CD4-positive, alpha-beta memory T cell (primary cell): ENCODE measurements around the gene CYBRD1. TPM values are rescaled to one million over a fixed set of nuclear protein-coding genes. Genes with fewer than 3 reads are reported as not detected.
A peak's percentile ranks its signal among the peaks of the same experiment; 100 is the strongest.

Experiments used
- CTCF ChIA-PET: fragments of 350-600 bp; sonication (Branson Sonifier 250); formaldehyde crosslinking; loops from one replicate; lab custom pipeline; 2021; ENCODE audit warnings: inconsistent platforms; ENCODE audit not compliant: partially characterized antibody; lab: Charles Lee
- POLR2A ChIA-PET: fragments of 350-600 bp; sonication (Branson Sonifier 250); formaldehyde crosslinking; loops from one replicate; lab custom pipeline; 2021; ENCODE audit not compliant: partially characterized antibody; lab: Charles Lee
- DNase-seq, 5 donors: peaks; one replicate each; pipeline versions ENCODE4 v3.0.0 to v3.0.0-alpha.2; 2020 to 2022; ENCODE audit warnings: mixed read lengths in 1 of 5
- H3K27ac ChIP-seq: one replicate; pipeline ENCODE4 v1.7.0; 2013; ENCODE audit warnings: low read depth, low read length
- H3K27me3 ChIP-seq: 2 replicates; pipeline ENCODE4 v1.7.0; 2013; ENCODE audit warnings: mild to moderate bottlenecking, low read length, moderate library complexity; ENCODE audit not compliant: insufficient read depth
- H3K36me3 ChIP-seq: 2 replicates; pipeline ENCODE4 v1.7.0; 2013; ENCODE audit warnings: mild to moderate bottlenecking, low read length, moderate library complexity; ENCODE audit not compliant: insufficient read depth
- H3K4me1 ChIP-seq: 2 replicates; pipeline ENCODE4 v1.7.0; 2013; ENCODE audit warnings: mild to moderate bottlenecking, low read length, moderate library complexity; ENCODE audit not compliant: insufficient read depth
- H3K4me3 ChIP-seq, 2 donors: one replicate each; pipeline ENCODE4 v1.7.0; 2013; ENCODE audit warnings: low read length in 2 of 2, mild to moderate bottlenecking in 1 of 2
- H3K9me3 ChIP-seq, 2 donors: one replicate each; pipeline ENCODE4 v1.7.0; 2013; ENCODE audit warnings: low read length in 2 of 2, control low read depth in 1 of 2; ENCODE audit not compliant: control insufficient read depth in 1 of 2
- H3K27ac Mint-ChIP-seq, 7 donors: one replicate each; pipeline ENCODE4 v1.8.0; 2020 to 2021; ENCODE audit warnings: mixed read lengths in 7 of 7, mild to moderate bottlenecking in 6 of 7, inconsistent platforms in 3 of 7, moderate library complexity in 3 of 7
- H3K27me3 Mint-ChIP-seq, 2 donors: one replicate each; pipeline ENCODE4 v1.8.0; 2020 to 2021; ENCODE audit warnings: mixed read lengths in 2 of 2
- H3K36me3 Mint-ChIP-seq, 2 donors: one replicate each; pipeline ENCODE4 v1.8.0; 2020 to 2021; ENCODE audit warnings: mixed read lengths in 2 of 2, inconsistent platforms in 1 of 2, mild to moderate bottlenecking in 1 of 2
- H3K4me1 Mint-ChIP-seq, 4 donors: one replicate each; pipeline ENCODE4 v1.8.0; 2020 to 2021; ENCODE audit warnings: mixed read lengths in 4 of 4, mild to moderate bottlenecking in 1 of 4
- H3K4me3 Mint-ChIP-seq, 8 donors: one replicate each; pipeline ENCODE4 v1.8.0; 2020 to 2021; ENCODE audit warnings: mixed read lengths in 8 of 8, mild to moderate bottlenecking in 7 of 8, moderate library complexity in 6 of 8, inconsistent platforms in 3 of 8
- H3K9me3 Mint-ChIP-seq, 8 donors: one replicate each; pipeline ENCODE4 v1.8.0; 2020 to 2021; ENCODE audit warnings: mixed read lengths in 8 of 8, mild to moderate bottlenecking in 5 of 8, inconsistent platforms in 3 of 8, moderate library complexity in 1 of 8
- intact Hi-C: fragments of 100-400 bp; cut with micrococcal nuclease; formaldehyde crosslinking; loops from one replicate; pipeline ENCODE4 v1.15.1; 2023
- polyA plus RNA-seq, 2 donors: library from polyadenylated mRNA; unstranded; fragments of 300-500 nt; fragmentation: Illumina TruSeq; gene quantifications; one replicate each; pipeline ENCODE4 v1.2.3, GENCODE V29; 2021
- total RNA-seq, 2 experiments: library from RNA; stranded (reverse); gene quantifications; one replicate each; pipeline ENCODE4 v1.2.3, GENCODE V29; 2021

CYBRD1 gene
- total and polyA plus RNA-seq, 4 experiments from 2014 or later, result 0.59 to 1.6 (median 0.87) TPM

DNA sequence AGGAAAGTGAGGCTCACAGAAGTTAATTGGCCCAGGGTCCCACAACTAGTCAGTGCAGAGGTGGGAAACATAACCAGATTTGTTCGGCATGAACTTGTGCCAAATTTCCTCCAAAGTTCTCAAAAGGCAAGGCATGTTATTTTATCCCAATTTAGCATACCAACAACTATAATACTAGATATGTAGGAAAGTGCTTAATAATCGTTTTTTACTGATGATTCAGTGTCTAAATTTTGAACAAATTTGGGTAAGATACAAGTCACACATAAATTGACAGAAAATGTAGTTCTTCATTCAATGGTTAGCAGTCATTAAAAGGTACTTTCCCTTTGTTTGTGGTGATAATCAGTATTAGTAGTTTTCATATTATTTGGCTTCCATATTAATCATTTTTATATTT lies 38.5 kb upstream of the CYBRD1 start:
- ChIA-PET CTCF (interaction anchor here (0.6 kb wide), 1 partner anchor 17 kb away, joined by 3 read pairs; no protein-coding TSS in a partner anchor), POLR2A (no interaction called here)
- peaks cover 54 to 60% of the 10 kb centered on the region in 2 donors for H3K36me3 Mint-ChIP-seq
- H3K27ac Mint-ChIP-seq, result peak overlapping the region in 1 of 7 donors; percentile 72
- Histone ChIP-seq H3K36me3 (peaks cover 10% of the 10 kb centered on the region), H3K27me3 (no peaks in the 10 kb centered on the region), H3K4me1 (peaks cover 10% of the 10 kb centered on the region), H3K9me3 (no peaks in the 10 kb centered on the region), H3K27ac (no peak overlapping the region), H3K4me3 (no peak overlapping the region)
- H3K27me3 Mint-ChIP-seq, result no peaks in the 10 kb centered on the region
- H3K9me3 Mint-ChIP-seq, result peaks cover 0 to 3% (median 0%) of the 10 kb centered on the region in 8 donors
- H3K4me1 Mint-ChIP-seq, result peaks cover 10 to 23% (median 16%) of the 10 kb centered on the region in 4 donors
- DNase-seq, result no peak
- intact Hi-C loops, result no loop called here
- no peak overlapping the region for H3K4me3 Mint-ChIP-seq

GRCh38 chr2:171485116-171485515 lies 37.2 kb upstream of the CYBRD1 start:
- Mint-ChIP-seq H3K4me1 (peaks cover 10 to 23% (median 16%) of the 10 kb centered on the region in 4 donors), H3K4me3 (peak overlapping the region in 4 of 8 donors; percentile 4 to 47 (median 18)), H3K27me3 (no peaks in the 10 kb centered on the region), H3K9me3 (peaks cover 0 to 5% (median 0%) of the 10 kb centered on the region in 8 donors), H3K36me3 (peaks cover 52 to 59% of the 10 kb centered on the region in 2 donors), H3K27ac (peak overlapping the region in 5 of 7 donors; percentile 2 to 83 (median 56))
- peak in 1 of 5 donors; percentile 2 for DNase-seq
- Histone ChIP-seq H3K4me3 (no peak overlapping the region), H3K27me3 (no peaks in the 10 kb centered on the region), H3K4me1 (peaks cover 10% of the 10 kb centered on the region), H3K36me3 (peaks cover 5% of the 10 kb centered on the region), H3K9me3 (no peaks in the 10 kb centered on the region), H3K27ac (no peak overlapping the region)
- ChIA-PET CTCF (no interaction called here), POLR2A (no interaction called here)
- intact Hi-C loops, result no loop called here

GRCh38 chr2:171487201-171487600 lies 35.1 kb upstream of the CYBRD1 start:
- Histone ChIP-seq H3K4me1 (peaks cover 10% of the 10 kb centered on the region), H3K27me3 (no peaks in the 10 kb centered on the region), H3K36me3 (no peaks in the 10 kb centered on the region), H3K4me3 (no peak overlapping the region), H3K27ac (no peak overlapping the region), H3K9me3 (no peaks in the 10 kb centered on the region)
- Mint-ChIP-seq H3K9me3 (peaks cover 0 to 5% (median 0%) of the 10 kb centered on the region in 8 donors), H3K4me1 (peaks cover 10 to 23% (median 13%) of the 10 kb centered on the region in 4 donors), H3K27ac (no peak overlapping the region), H3K27me3 (no peaks in the 10 kb centered on the region), H3K36me3 (peaks cover 38 to 63% of the 10 kb centered on the region in 2 donors), H3K4me3 (no peak overlapping the region)
- ChIA-PET CTCF (no interaction called here), POLR2A (no interaction called here)
- no peak for DNase-seq
- intact Hi-C loops, result no loop called here

DNA sequence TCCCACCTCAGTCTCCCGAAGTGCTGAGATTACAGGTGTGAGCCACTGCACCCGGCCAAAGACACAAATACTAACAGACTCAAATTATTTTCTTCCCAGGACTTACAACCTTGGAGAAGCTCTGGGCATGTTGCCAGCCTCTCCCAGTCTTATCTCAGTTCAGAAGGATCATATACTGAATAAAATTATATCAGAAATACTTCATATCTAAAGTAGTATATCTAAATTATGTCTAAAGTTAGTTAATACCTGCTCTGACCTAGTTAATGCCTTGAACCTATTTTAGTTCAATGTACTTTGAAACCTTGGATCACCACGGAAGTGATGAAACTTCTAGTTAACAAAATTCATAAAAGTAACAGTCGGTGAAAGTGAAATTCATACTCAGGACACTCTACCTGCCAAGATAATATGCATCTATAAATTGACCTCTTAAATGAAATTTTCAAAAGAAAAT lies 34.4 kb upstream of the CYBRD1 start:
- H3K4me1 ChIP-seq, result peaks cover 10% of the 10 kb centered on the region
- Mint-ChIP-seq H3K27me3 (no peaks in the 10 kb centered on the region), H3K4me3 (no peak overlapping the region), H3K36me3 (peaks cover 32 to 57% of the 10 kb centered on the region in 2 donors), H3K4me1 (peaks cover 10 to 23% (median 13%) of the 10 kb centered on the region in 4 donors), H3K9me3 (peaks cover 0 to 5% (median 0%) of the 10 kb centered on the region in 8 donors), H3K27ac (no peak overlapping the region)
- no peaks in the 10 kb centered on the region for H3K27me3 ChIP-seq
- no peaks in the 10 kb centered on the region for H3K9me3 ChIP-seq
- H3K36me3 ChIP-seq, result no peaks in the 10 kb centered on the region
- H3K27ac ChIP-seq, result no peak overlapping the region
- no peak for DNase-seq
- H3K4me3 ChIP-seq, result no peak overlapping the region
- POLR2A ChIA-PET, result no interaction called here
- CTCF ChIA-PET, result no interaction called here
- intact Hi-C loops, result no loop called here

DNA sequence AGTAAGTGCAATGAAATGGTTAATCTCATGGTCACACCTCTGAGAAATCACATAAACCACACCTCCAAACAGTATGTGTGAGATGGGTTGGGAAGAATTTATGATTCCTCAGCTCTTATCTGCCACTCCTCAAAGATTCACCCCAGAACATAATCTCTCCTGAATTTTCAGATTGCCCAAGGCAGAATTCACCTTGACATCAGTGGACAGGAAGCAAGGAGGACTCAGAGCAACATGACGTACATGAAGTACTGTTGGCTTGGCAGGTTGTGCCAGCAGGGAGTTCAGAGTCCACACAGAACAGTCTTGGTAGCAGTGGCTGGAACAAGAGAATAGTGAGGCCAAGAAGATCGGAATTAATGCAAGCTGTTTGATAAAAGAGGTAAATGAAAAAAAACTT lies 31.7 kb upstream of the CYBRD1 start:
- intact Hi-C loops, result no loop called here
- peaks cover 0 to 2% (median 0%) of the 10 kb centered on the region in 4 donors for H3K4me1 Mint-ChIP-seq
- H3K27ac ChIP-seq, result no peak overlapping the region
- H3K36me3 Mint-ChIP-seq, result peaks cover 21 to 45% of the 10 kb centered on the region in 2 donors
- no peaks in the 10 kb centered on the region for H3K36me3 ChIP-seq
- ChIA-PET POLR2A (no interaction called here), CTCF (no interaction called here)
- H3K27ac Mint-ChIP-seq, result no peak overlapping the region
- H3K27me3 Mint-ChIP-seq, result no peaks in the 10 kb centered on the region
- no peak overlapping the region for H3K4me3 ChIP-seq
- peaks cover 0 to 5% (median 0%) of the 10 kb centered on the region in 8 donors for H3K9me3 Mint-ChIP-seq
- H3K4me3 Mint-ChIP-seq, result no peak overlapping the region
- DNase-seq, result no peak
- H3K9me3 ChIP-seq, result no peaks in the 10 kb centered on the region
- no peaks in the 10 kb centered on the region for H3K4me1 ChIP-seq
- H3K27me3 ChIP-seq, result no peaks in the 10 kb centered on the region

- Histone ChIP-seq H3K27ac (no peak overlapping the region), H3K36me3 (no peaks in the 10 kb centered on the region), H3K9me3 (no peaks in the 10 kb centered on the region), H3K4me3 (no peak overlapping the region), H3K27me3 (no peaks in the 10 kb centered on the region), H3K4me1 (no peaks in the 10 kb centered on the region)
- DNase-seq, result no peak
- intact Hi-C loops, result no loop called here
- Mint-ChIP-seq H3K9me3 (peaks cover 0 to 10% (median 0%) of the 10 kb centered on the region in 8 donors), H3K27me3 (no peaks in the 10 kb centered on the region), H3K27ac (no peak overlapping the region), H3K4me1 (no peaks in the 10 kb centered on the region), H3K4me3 (no peak overlapping the region), H3K36me3 (peaks cover 21 to 44% of the 10 kb centered on the region in 2 donors)
- ChIA-PET CTCF (no interaction called here), POLR2A (no interaction called here)
These were observed 31.0 kb upstream of the CYBRD1 start for GRCh38 chr2:171491292-171491691.

DNA sequence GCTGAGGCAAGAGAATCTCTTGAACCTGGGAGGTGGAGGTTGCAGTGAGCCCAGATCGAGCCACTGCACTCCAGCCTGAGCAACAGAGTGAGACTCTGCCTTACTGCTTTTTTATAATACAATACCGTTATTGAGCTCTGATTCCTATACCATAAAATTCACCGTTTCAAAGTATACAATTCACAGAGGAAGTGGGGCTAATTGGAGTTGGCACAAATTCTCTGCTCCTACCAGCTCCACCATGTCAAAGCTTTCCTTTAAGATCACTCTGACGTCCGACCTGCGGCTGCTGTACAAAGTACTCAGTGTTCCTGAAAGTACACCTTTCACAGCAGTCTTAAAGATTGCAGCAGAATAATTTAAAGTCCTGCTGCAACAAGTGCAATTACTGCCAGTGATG lies 29.6 kb upstream of the CYBRD1 start:
- Histone ChIP-seq H3K36me3 (no peaks in the 10 kb centered on the region), H3K9me3 (no peaks in the 10 kb centered on the region), H3K4me1 (no peaks in the 10 kb centered on the region), H3K4me3 (no peak overlapping the region), H3K27ac (no peak overlapping the region), H3K27me3 (no peaks in the 10 kb centered on the region)
- peaks cover 0 to 14% (median 3%) of the 10 kb centered on the region in 8 donors for H3K9me3 Mint-ChIP-seq
- peaks cover 15 to 41% of the 10 kb centered on the region in 2 donors for H3K36me3 Mint-ChIP-seq
- ChIA-PET POLR2A (no interaction called here), CTCF (no interaction called here)
- H3K27ac Mint-ChIP-seq, result no peak overlapping the region
- DNase-seq, result no peak
- H3K27me3 Mint-ChIP-seq, result no peaks in the 10 kb centered on the region
- H3K4me3 Mint-ChIP-seq, result no peak overlapping the region
- intact Hi-C loops, result no loop called here
- H3K4me1 Mint-ChIP-seq, result no peaks in the 10 kb centered on the region
